Activated T-cell treated with anti-CD3 and anti-CD28 coated beads, Interleukin-2, amount 50 U/mL, for 4 hours (primary cell): ENCODE results near the gene RAB1B. TPM values are rescaled to one million over a fixed set of nuclear protein-coding genes. Genes with fewer than 3 reads are reported as not detected.

Experiments
- ATAC-seq, 2 donors: fragments of 200-7000 bp; cut with Tn5 transposase; one replicate each; pipeline ENCODE4 v1.10.0; 2021
- DNase-seq: peaks from one replicate; pipeline ENCODE4 v3.0.0-alpha.2; 2020
- H3K27me3 Mint-ChIP-seq: one replicate; pipeline ENCODE4 v1.8.0; 2021; ENCODE audit warnings: low read depth, mixed read lengths
- H3K36me3 Mint-ChIP-seq: one replicate; pipeline ENCODE4 v1.8.0; 2022; ENCODE audit warnings: mixed read lengths; ENCODE audit not compliant: insufficient read depth
- H3K4me1 Mint-ChIP-seq: one replicate; pipeline ENCODE4 v1.8.0; 2021; ENCODE audit warnings: low read depth, mixed read lengths
- H3K4me3 Mint-ChIP-seq: one replicate; pipeline ENCODE4 v1.8.0; 2021; ENCODE audit warnings: mild to moderate bottlenecking, moderate library complexity, mixed read lengths
- H3K9me3 Mint-ChIP-seq: one replicate; pipeline ENCODE4 v1.8.0; 2021; ENCODE audit warnings: mixed read lengths
- total RNA-seq, 3 donors: library from RNA; stranded (reverse); gene quantifications; one replicate each; pipeline ENCODE4 v1.2.1, GENCODE V29; 2021

RAB1B gene
- total RNA-seq, 3 donors from 2014 or later: 118 to 125 (median 120) TPM

- Mint-ChIP-seq H3K27me3 (peaks cover 17% of the 10 kb centered on the region), H3K4me3 (peak within 1 kb of the TSS; percentile 94)
- ATAC-seq: peak; percentile 94 to 95
Measured at GRCh38 chr11:66288671-66289547, 20.5 kb downstream of the RAB1B start, which contains the start of gene YIF1A. Gene YIF1A, minus strand, starts transcription at chr11:66289143. Its CDS starts 158 bp downstream, at chr11:66288985.

GRCh38 chr11:66289548-66290329 lies 21.3 kb downstream of the RAB1B start:
- peaks cover 2% of the 10 kb centered on the region for H3K36me3 Mint-ChIP-seq
- peaks cover 24% of the 10 kb centered on the region for H3K4me1 Mint-ChIP-seq
- DNase-seq (peak; percentile 71), ATAC-seq (peak; percentile 70 to 73)
- H3K27me3 Mint-ChIP-seq: peaks cover 20% of the 10 kb centered on the region
- H3K4me3 Mint-ChIP-seq: peak overlapping the region; percentile 94
- no peaks in the 10 kb centered on the region for H3K9me3 Mint-ChIP-seq

More at GRCh38 chr11:66288671-66289547, 20.5 kb downstream of the RAB1B start, which contains the start of gene YIF1A:
- peaks cover 2% of the 10 kb centered on the region for H3K36me3 Mint-ChIP-seq
- no peaks in the 10 kb centered on the region for H3K9me3 Mint-ChIP-seq
- DNase-seq: peak; percentile 96
- H3K4me1 Mint-ChIP-seq: peaks cover 24% of the 10 kb centered on the region

DNA sequence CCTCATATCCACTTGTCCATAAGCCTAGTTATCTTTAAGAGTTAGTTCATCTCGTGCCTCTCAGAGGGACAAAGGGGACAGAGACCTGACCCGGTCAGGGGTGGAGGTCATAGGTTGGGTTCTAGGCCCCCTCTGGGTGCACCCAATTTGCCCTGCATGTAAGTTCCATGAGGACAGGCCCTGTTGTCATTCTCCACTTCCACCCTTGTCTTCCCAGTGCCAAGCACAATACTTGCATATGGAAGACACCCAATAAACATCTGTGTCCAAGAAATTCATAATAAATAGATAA lies 21.8 kb downstream of the RAB1B start:
- H3K36me3 Mint-ChIP-seq: peaks cover 2% of the 10 kb centered on the region
- H3K4me1 Mint-ChIP-seq: peaks cover 24% of the 10 kb centered on the region
- H3K4me3 Mint-ChIP-seq: peak overlapping the region; percentile 94
- H3K27me3 Mint-ChIP-seq: peaks cover 20% of the 10 kb centered on the region
- DNase-seq (no peak), ATAC-seq (no peak)
- H3K9me3 Mint-ChIP-seq: no peaks in the 10 kb centered on the region

- peaks cover 24% of the 10 kb centered on the region for H3K4me1 Mint-ChIP-seq
- DNase-seq (no peak), ATAC-seq (no peak)
- no peaks in the 10 kb centered on the region for H3K9me3 Mint-ChIP-seq
- H3K4me3 Mint-ChIP-seq: peak overlapping the region; percentile 94
- peaks cover 20% of the 10 kb centered on the region for H3K27me3 Mint-ChIP-seq
- no peaks in the 10 kb centered on the region for H3K36me3 Mint-ChIP-seq
Measured at GRCh38 chr11:66291303-66291705, 22.9 kb downstream of the RAB1B start.

- no peak for DNase-seq
- Mint-ChIP-seq H3K4me3 (peak within 1 kb of the TSS; percentile 94), H3K27me3 (peaks cover 20% of the 10 kb centered on the region), H3K36me3 (no peaks in the 10 kb centered on the region), H3K4me1 (peaks cover 24% of the 10 kb centered on the region), H3K9me3 (no peaks in the 10 kb centered on the region)
- ATAC-seq: no peak
Measured at GRCh38 chr11:66291706-66292542, 23.5 kb downstream of the RAB1B start, which contains the start of gene TMEM151A. Gene TMEM151A, plus strand, starts transcription at chr11:66291894. Its CDS starts 120 bp downstream, at chr11:66292014.

GRCh38 chr11:66292543-66293332 lies 24.3 kb downstream of the RAB1B start:
- no peaks in the 10 kb centered on the region for H3K9me3 Mint-ChIP-seq
- ATAC-seq: no peak

DNA sequence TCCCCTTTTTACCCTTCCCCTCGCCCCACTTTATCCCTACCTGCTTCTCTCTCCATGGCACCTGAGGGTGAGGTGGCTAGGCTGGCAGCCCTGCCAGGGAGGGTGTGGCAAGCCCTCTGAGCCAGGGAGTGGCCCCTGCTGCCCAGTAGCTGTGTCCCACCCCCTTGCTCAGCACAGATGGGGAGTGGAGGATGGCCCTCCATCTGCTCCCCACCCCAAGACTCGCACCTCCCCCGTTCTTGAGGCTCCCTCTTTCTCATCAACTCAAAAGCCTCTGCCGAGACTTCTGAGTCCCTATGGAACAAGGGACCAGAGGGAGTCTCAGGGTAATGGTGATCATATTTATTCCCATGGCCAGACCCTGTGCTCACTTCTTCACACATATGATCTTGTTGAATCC lies 24.9 kb downstream of the RAB1B start:
- no peaks in the 10 kb centered on the region for H3K9me3 Mint-ChIP-seq
- DNase-seq (no peak), ATAC-seq (no peak)
- H3K36me3 Mint-ChIP-seq: no peaks in the 10 kb centered on the region
- peaks cover 20% of the 10 kb centered on the region for H3K27me3 Mint-ChIP-seq
- H3K4me3 Mint-ChIP-seq: no peak overlapping the region
- H3K4me1 Mint-ChIP-seq: peaks cover 23% of the 10 kb centered on the region

More at GRCh38 chr11:66292543-66293332, 24.3 kb downstream of the RAB1B start:
- no peak for DNase-seq
- Mint-ChIP-seq H3K27me3 (peaks cover 20% of the 10 kb centered on the region), H3K36me3 (no peaks in the 10 kb centered on the region), H3K4me1 (peaks cover 23% of the 10 kb centered on the region), H3K4me3 (peak overlapping the region; percentile 19)

DNA sequence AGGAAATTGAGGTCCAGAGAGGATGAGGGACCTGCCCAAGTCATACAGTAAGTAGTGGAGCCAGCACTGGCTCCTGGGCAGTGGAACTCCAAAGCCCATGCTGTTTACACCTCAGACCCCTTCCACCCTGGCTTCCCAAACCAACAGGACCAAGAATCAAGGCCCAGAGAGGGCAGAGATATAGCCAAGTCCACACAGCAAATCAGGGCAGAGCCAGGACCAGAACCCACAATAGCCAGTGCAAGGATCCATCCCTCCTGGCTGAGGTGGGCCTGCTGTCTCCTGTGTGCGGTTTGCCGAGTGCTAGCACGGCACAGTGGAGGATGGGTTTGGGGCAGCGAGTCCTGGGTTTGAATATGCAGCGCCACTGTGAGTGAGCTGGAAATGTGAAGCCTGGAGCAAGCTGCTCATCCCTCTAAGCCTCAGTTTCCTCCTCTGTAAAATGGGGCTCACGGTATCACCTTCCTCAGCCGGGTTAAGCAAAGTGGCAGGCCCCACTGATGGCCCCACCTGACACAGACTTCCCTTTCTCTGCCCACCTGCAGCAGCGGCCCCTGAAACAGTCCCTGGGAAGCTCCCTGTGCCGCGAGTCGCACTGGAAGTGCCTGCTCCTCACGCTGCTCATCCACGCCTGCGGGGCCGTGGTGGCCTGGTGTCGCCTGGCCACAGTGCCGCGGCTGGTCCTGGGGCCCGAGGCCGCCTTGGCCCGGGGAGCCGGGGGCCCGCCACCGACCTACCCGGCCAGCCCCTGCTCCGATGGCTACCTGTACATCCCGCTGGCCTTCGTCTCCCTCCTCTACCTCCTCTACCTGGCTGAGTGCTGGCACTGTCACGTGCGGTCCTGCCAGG lies 25.6 kb downstream of the RAB1B start:
- peaks cover 20% of the 10 kb centered on the region for H3K27me3 Mint-ChIP-seq
- H3K4me3 Mint-ChIP-seq: no peak overlapping the region
- no peaks in the 10 kb centered on the region for H3K36me3 Mint-ChIP-seq
- DNase-seq (no peak), ATAC-seq (no peak)
- no peaks in the 10 kb centered on the region for H3K9me3 Mint-ChIP-seq
- peaks cover 22% of the 10 kb centered on the region for H3K4me1 Mint-ChIP-seq

- peaks cover 13% of the 10 kb centered on the region for H3K4me1 Mint-ChIP-seq
- no peaks in the 10 kb centered on the region for H3K9me3 Mint-ChIP-seq
- no peak for ATAC-seq
Measured at GRCh38 chr11:66294626-66295620, 26.5 kb downstream of the RAB1B start.

DNA sequence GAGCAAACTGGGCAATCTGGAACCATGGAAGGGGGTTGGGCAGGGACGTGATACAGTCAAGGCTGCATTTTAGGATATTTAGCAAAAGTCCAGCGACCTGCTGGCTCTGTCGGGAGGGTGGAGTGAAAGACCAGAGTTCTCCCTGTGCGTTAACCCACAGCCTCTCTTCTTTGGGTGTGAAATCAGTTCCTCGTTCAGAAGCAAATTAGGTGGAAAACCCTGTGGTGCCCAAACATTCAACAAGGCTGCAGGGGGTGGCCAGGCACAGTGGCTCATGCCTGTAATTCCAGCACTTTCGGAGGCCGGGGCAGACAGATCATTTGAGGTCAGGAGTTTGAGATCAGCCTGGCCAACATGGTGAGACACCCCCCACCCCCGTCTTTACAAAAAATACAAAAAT lies 29.2 kb downstream of the RAB1B start:
- ATAC-seq: no peak
- H3K9me3 Mint-ChIP-seq: no peaks in the 10 kb centered on the region
- H3K4me1 Mint-ChIP-seq: peaks cover under 1% of the 10 kb centered on the region
- no peak overlapping the region for H3K4me3 Mint-ChIP-seq
- peaks cover 12% of the 10 kb centered on the region for H3K27me3 Mint-ChIP-seq
- no peaks in the 10 kb centered on the region for H3K36me3 Mint-ChIP-seq
- DNase-seq: no peak

More at GRCh38 chr11:66294626-66295620, 26.5 kb downstream of the RAB1B start:
- H3K27me3 Mint-ChIP-seq: peaks cover 20% of the 10 kb centered on the region
- no peaks in the 10 kb centered on the region for H3K36me3 Mint-ChIP-seq
- DNase-seq: no peak
- no peak overlapping the region for H3K4me3 Mint-ChIP-seq

DNA sequence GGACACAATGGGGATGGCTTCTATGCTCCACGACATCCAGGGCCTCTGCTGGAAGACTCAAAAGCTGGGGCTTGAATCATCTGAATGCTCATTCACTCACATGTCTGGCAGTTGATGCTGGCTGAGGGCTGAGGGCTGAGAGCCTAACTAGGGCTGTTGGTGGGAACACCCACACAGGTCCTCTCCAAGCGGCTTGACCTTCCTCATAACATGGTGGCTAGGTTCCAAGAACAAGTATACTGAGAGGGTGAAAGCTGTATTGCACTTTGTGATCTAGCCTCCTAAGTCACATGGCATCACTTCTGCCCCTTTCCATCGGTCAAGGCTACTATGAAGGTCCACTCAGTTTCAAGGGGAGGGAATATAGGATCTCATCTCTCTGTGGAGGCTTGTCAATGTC lies 30.7 kb downstream of the RAB1B start:
- no peaks in the 10 kb centered on the region for H3K9me3 Mint-ChIP-seq
- H3K27me3 Mint-ChIP-seq: peaks cover 2% of the 10 kb centered on the region

DNA sequence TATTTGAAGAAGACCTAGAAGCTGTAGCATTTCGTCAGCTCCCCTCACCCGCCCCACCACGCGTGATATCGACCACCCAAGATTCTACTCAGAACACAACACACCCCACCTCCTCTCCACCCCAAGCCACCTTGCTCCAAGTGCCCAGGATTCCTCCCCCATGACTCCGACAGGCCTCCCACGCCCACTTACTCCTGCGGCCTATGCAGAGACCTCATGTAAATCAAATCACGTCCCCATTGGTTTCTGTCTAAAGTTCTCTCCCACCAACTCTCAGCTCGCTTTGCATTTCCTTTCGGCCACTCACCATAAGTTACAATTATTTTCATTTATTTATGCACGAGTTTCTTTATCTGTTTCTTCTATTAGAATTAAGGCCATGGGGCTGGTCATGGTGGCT lies 34.2 kb downstream of the RAB1B start:
- DNase-seq (no peak), ATAC-seq (no peak)
- Mint-ChIP-seq H3K4me1 (no peaks in the 10 kb centered on the region), H3K9me3 (no peaks in the 10 kb centered on the region), H3K27me3 (no peaks in the 10 kb centered on the region), H3K4me3 (no peak overlapping the region), H3K36me3 (no peaks in the 10 kb centered on the region)

More for the DNA sequence above, 30.7 kb downstream of the RAB1B start:
- no peak overlapping the region for H3K4me3 Mint-ChIP-seq
- H3K4me1 Mint-ChIP-seq: no peaks in the 10 kb centered on the region
- ATAC-seq: no peak
- no peak for DNase-seq
- H3K36me3 Mint-ChIP-seq: no peaks in the 10 kb centered on the region
